IMR-90 (cell line): ENCODE results near the gene KLHDC3. TPM values are rescaled to one million over a fixed set of nuclear protein-coding genes. Genes with fewer than 3 reads are reported as not detected.

Experiments
- ATAC-seq: fragments of 200-7000 bp; cut with Tn5 transposase; 2 replicates; pipeline ENCODE4 v1.9.1; 2020; ENCODE audit warnings: low read depth, mild to moderate bottlenecking, moderate library complexity
- BruUV-seq: library from RNA; stranded (reverse); fragments of 400-500 nt; replicated peaks from 2 replicates; lab custom pipeline; 2021; lab: Mats Ljungman, UMichigan
- CTCF ChIA-PET: fragments of 300-600 bp; formaldehyde crosslinking; extraction: SDS; loops from one replicate; lab custom pipeline; 2021; ENCODE audit warnings: antibody characterized with exemption; lab: Yijun Ruan, JAX
- POLR2A ChIA-PET: fragments of 300-600 bp; sonication (Branson Sonifier 250); formaldehyde crosslinking; loops from one replicate; lab custom pipeline; 2022; ENCODE audit warnings: antibody characterized with exemption; ENCODE audit not compliant: unreplicated experiment; lab: Charles Lee
- DNase-seq: peaks from one replicate; pipeline ENCODE4 v3.0.0; 2013
- H2AFZ ChIP-seq: replicated peaks from 2 replicates; pipeline ENCODE3; 2013; ENCODE audit warnings: low read length, mild to moderate bottlenecking; ENCODE audit not compliant: poor library complexity
- H2AK5ac ChIP-seq: 2 replicates; pipeline ENCODE4 v1.6.1; 2013; ENCODE audit warnings: low read depth, low read length, inconsistent platforms
- H2AK9ac ChIP-seq: replicated peaks from 2 replicates; pipeline ENCODE3; 2013; ENCODE audit warnings: mild to moderate bottlenecking, low read depth, low read length, moderate library complexity; ENCODE audit not compliant: poor library complexity
- H2BK120ac ChIP-seq: 2 replicates; pipeline ENCODE4 v1.6.1; 2013; ENCODE audit warnings: low read depth, low read length, inconsistent platforms
- H2BK15ac ChIP-seq: 3 replicates; pipeline ENCODE4 v1.6.1; 2013; ENCODE audit warnings: low read depth, low read length, inconsistent platforms
- H2BK20ac ChIP-seq: 2 replicates; pipeline ENCODE4 v1.6.1; 2013; ENCODE audit warnings: low read depth, mild to moderate bottlenecking, inconsistent platforms, low read length, moderate library complexity
- H2BK5ac ChIP-seq: 2 replicates; pipeline ENCODE4 v1.6.1; 2013; ENCODE audit warnings: mild to moderate bottlenecking, low read depth, low read length, inconsistent platforms; ENCODE audit not compliant: poor library complexity, severe bottlenecking
- H3K14ac ChIP-seq: replicated peaks from 2 replicates; pipeline ENCODE4 v1.6.1; 2013; ENCODE audit warnings: low read depth, low read length, inconsistent platforms
- H3K18ac ChIP-seq: 2 replicates; pipeline ENCODE4 v1.6.1; 2013; ENCODE audit warnings: low read depth, low read length, control low read depth
- H3K23ac ChIP-seq: 2 replicates; pipeline ENCODE4 v1.6.1; 2013; ENCODE audit warnings: low read depth, low read length, inconsistent platforms
- H3K27ac ChIP-seq: 2 replicates; pipeline ENCODE4 v1.5.1; 2013; ENCODE audit warnings: mild to moderate bottlenecking, control low read depth, low read length; ENCODE audit not compliant: insufficient read depth
- H3K27me3 ChIP-seq: 2 replicates; pipeline ENCODE4 v1.6.1; 2013; ENCODE audit warnings: low read length; ENCODE audit not compliant: control insufficient read depth, insufficient read depth
- H3K36me3 ChIP-seq: 2 replicates; pipeline ENCODE4 v1.6.1; 2013; ENCODE audit warnings: low read length, mixed read lengths; ENCODE audit not compliant: control insufficient read depth, insufficient read depth
- H3K4ac ChIP-seq: 2 replicates; pipeline ENCODE4 v1.6.1; 2013; ENCODE audit warnings: low read depth, low read length, inconsistent platforms
- H3K4me1 ChIP-seq: 2 replicates; pipeline ENCODE4 v1.6.1; 2013; ENCODE audit warnings: low read length, mixed read lengths; ENCODE audit not compliant: control insufficient read depth, insufficient read depth
- H3K4me2 ChIP-seq: 2 replicates; pipeline ENCODE4 v1.6.1; 2013; ENCODE audit warnings: low read depth, mild to moderate bottlenecking, control low read depth, low read length, moderate library complexity
- H3K4me3 ChIP-seq: 2 replicates; pipeline ENCODE4 v1.5.1; 2013; ENCODE audit warnings: low read depth, mild to moderate bottlenecking, control low read depth, low read length, moderate library complexity; ENCODE audit not compliant: insufficient read depth
- H3K56ac ChIP-seq: 2 replicates; pipeline ENCODE4 v1.6.1; 2013; ENCODE audit warnings: low read length, inconsistent platforms; ENCODE audit not compliant: insufficient read depth; ENCODE audit errors: extremely low read depth
- H3K79me1 ChIP-seq, 2 experiments: 2 replicates each; pipeline ENCODE4 v1.6.1; 2013; ENCODE audit warnings: low read length in 2 of 2, inconsistent platforms in 1 of 2, low read depth in 1 of 2
- H3K9ac ChIP-seq: 2 replicates; pipeline ENCODE4 v1.6.1; 2013; ENCODE audit warnings: low read depth, low read length, control low read depth
- H3K9me1 ChIP-seq: 2 replicates; pipeline ENCODE4 v1.6.1; 2013; ENCODE audit warnings: low read length, inconsistent platforms; ENCODE audit not compliant: insufficient read depth
- H3K9me3 ChIP-seq: 2 replicates; pipeline ENCODE4 v1.6.1; 2013; ENCODE audit warnings: low read length; ENCODE audit not compliant: control insufficient read depth, insufficient read depth
- H4K20me1 ChIP-seq: 2 replicates; pipeline ENCODE4 v1.6.1; 2013; ENCODE audit warnings: low read length, inconsistent platforms; ENCODE audit not compliant: insufficient read depth
- H4K5ac ChIP-seq: 2 replicates; pipeline ENCODE4 v1.6.1; 2013; ENCODE audit warnings: mild to moderate bottlenecking, low read depth, low read length, control low read depth
- H4K8ac ChIP-seq, 2 experiments: 2 replicates each; pipeline ENCODE4 v1.6.1; 2013; ENCODE audit warnings: low read depth in 2 of 2, low read length in 2 of 2, control low read depth in 1 of 2, inconsistent platforms in 1 of 2
- H4K91ac ChIP-seq: 2 replicates; pipeline ENCODE4 v1.6.1; 2013; ENCODE audit warnings: low read depth, low read length, inconsistent platforms; ENCODE audit not compliant: insufficient read depth
- BHLHE40 ChIP-seq: fragments of 150-350 bp; IDR thresholded peaks from 2 replicates; pipeline ENCODE4 v1.6.1; 2016; ENCODE audit warnings: mild to moderate bottlenecking, low read depth, low read length
- CHD1 ChIP-seq: IDR thresholded peaks from 2 replicates; pipeline ENCODE4 v1.6.1; 2012; ENCODE audit warnings: low read depth, low read length, improper control_type of control experiment
- ELK1 ChIP-seq: fragments of 150-350 bp; IDR thresholded peaks from 2 replicates; pipeline ENCODE4 v1.6.1; 2016; ENCODE audit warnings: low read depth, mild to moderate bottlenecking, low read length, moderate library complexity, borderline replicate concordance
- FOS ChIP-seq: fragments of 150-350 bp; IDR thresholded peaks from 2 replicates; pipeline ENCODE4 v1.6.1; 2016; ENCODE audit warnings: low read depth, low read length
- MAFK ChIP-seq: IDR thresholded peaks from 2 replicates; pipeline ENCODE4 v1.6.1; 2012; ENCODE audit warnings: low read depth, low read length, improper control_type of control experiment
- MAZ ChIP-seq: IDR thresholded peaks from 2 replicates; pipeline ENCODE4 v1.6.1; 2012; ENCODE audit warnings: low read depth, mild to moderate bottlenecking, low read length, improper control_type of control experiment, moderate library complexity, borderline replicate concordance
- MXI1 ChIP-seq: IDR thresholded peaks from 2 replicates; pipeline ENCODE4 v1.6.1; 2012; ENCODE audit warnings: low read depth, mild to moderate bottlenecking, low read length, moderate library complexity, borderline replicate concordance
- NFE2L2 ChIP-seq: fragments of 150-350 bp; IDR thresholded peaks from 2 replicates; pipeline ENCODE4 v1.6.1; 2016; ENCODE audit warnings: low read depth, mild to moderate bottlenecking, low read length
- POLR2A ChIP-seq: IDR thresholded peaks from 2 replicates; pipeline ENCODE4 v1.6.1; 2012; ENCODE audit warnings: mild to moderate bottlenecking, low read depth, low read length
- RCOR1 ChIP-seq: IDR thresholded peaks from 2 replicates; pipeline ENCODE4 v1.6.1; 2012; ENCODE audit warnings: mild to moderate bottlenecking, low read length, improper control_type of control experiment; ENCODE audit not compliant: insufficient replicate concordance
- RFX5 ChIP-seq: IDR thresholded peaks from 2 replicates; pipeline ENCODE4 v1.8.0; 2012; ENCODE audit warnings: low read depth, mild to moderate bottlenecking, low read length, moderate library complexity
- SMC3 ChIP-seq: fragments of 150-350 bp; IDR thresholded peaks from 2 replicates; pipeline ENCODE4 v1.6.1; 2016; ENCODE audit warnings: low read depth, mild to moderate bottlenecking, antibody characterized with exemption, low read length, moderate library complexity
- USF2 ChIP-seq: fragments of 150-350 bp; IDR thresholded peaks from 2 replicates; pipeline ENCODE4 v1.6.1; 2017; ENCODE audit warnings: mild to moderate bottlenecking, antibody characterized with exemption, low read length, low read depth
- WGBS, 2 experiments: methylation state at CpG; one replicate each; pipeline versions ENCODE4 v1.1.5 to v1.1.7; 2013; ENCODE audit warnings: missing lambda C conversion rate in 2 of 2; ENCODE audit not compliant: insufficient read length in 1 of 2; ENCODE audit errors: extremely low coverage in 2 of 2; 5-methylcytosine and 5-hydroxymethylcytosine counted together
- dilution Hi-C: fragments of 300-500 bp; cut with HindIII; formaldehyde crosslinking; loops from one replicate; pipeline ENCODE4 v1.14.3; 2018; ENCODE audit warnings: low sequenced_read_pairs; ENCODE audit not compliant: unreplicated experiment
- in situ Hi-C: fragments of 300-500 bp; cut with MboI; formaldehyde crosslinking; loops from 3 replicates; pipeline ENCODE4 v1.14.3; 2019; ENCODE audit warnings: low sequenced_read_pairs, inconsistent platforms, mixed read lengths
- intact Hi-C: fragments of 100-400 bp; cut with micrococcal nuclease; formaldehyde crosslinking; loops from 2 replicates; pipeline ENCODE4 v1.10.0; 2022
- polyA plus RNA-seq, 3 experiments: library from polyadenylated mRNA; depleted of rRNA; stranded (reverse); fragments of >200 nt; gene quantifications; 2 replicates each; pipeline ENCODE4 v1.2.3, GENCODE V29; 2012; ENCODE audit warnings: low replicate concordance in 1 of 3
- total RNA-seq: library from RNA; depleted of rRNA; stranded (reverse); fragments of >200 nt; gene quantifications from 2 replicates; pipeline ENCODE4 v1.2.3, GENCODE V29; 2012
- TF ChIP-seq, protein P1 (sequence below): conservative IDR thresholded peaks from 2 replicates; pipeline ENCODE4 v1.5.1; 2012; ENCODE audit warnings: mild to moderate bottlenecking, low read depth, low read length, improper control_type of control experiment

KLHDC3 gene
- total and polyA plus RNA-seq, 2 of the 4 experiments (the other 2 are of a cell fraction): 57.1 to 76.0 TPM

DNA sequence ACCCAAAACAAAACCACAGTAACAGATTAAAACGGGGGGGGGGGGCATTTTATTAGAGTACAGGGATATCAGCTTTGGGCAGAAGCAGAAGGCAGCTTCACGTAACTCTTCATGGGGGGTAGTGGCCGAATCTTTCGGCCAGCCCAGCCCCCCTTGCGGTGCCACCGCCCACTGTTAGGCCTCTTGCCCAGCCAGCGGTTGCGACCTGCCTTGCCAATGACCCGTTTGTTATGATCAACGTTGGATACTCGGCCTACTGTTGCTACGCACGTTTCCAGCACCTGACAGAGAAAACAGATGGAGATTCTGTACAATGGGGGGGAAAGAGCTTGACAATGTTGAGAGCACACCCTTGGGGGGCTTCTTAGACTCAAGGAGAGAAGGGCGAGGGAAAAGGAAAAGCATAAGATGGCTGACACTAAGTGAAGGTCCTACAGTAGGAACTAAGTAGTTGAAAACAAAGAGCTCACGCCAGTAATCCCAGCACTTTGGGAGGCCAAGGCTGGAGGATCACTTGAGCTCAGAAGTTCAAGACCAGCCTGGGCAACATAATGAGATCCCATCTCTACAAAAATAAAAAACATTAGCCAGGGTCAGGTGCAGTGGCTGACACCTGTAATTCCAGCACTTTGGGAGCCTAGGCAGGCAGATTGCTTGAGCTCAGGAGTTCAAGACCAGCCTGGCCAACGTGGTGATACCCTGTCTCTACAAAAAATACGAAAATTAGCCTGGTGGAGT is 40.3 kb downstream of the KLHDC3 start:
- no TSS peak for BruUV-seq
- Histone ChIP-seq H3K36me3 (peaks cover 36% of the 10 kb centered on the region), H4K5ac (peak overlapping the region; percentile 95), H3K4me3 (peak overlapping the region; percentile 16; the same call in 1 of the 2 replicates), H3K27ac (peak overlapping the region; percentile 17; the same call in 1 of the 2 replicates), H3K79me1 (peaks cover 30 to 64% of the 10 kb centered on the region in 2 experiments), H2BK120ac (no peak overlapping the region), H3K23ac (no peak overlapping the region), H3K18ac (no peak overlapping the region), H3K56ac (no peak overlapping the region), H2AK9ac (peak overlapping the region; percentile 92), H3K27me3 (no peaks in the 10 kb centered on the region), H3K9me3 (no peaks in the 10 kb centered on the region), H2BK20ac (no peak overlapping the region), H3K4me1 (peaks cover 20% of the 10 kb centered on the region), H2AK5ac (peak overlapping the region; percentile 92), H2BK5ac (peak overlapping the region; percentile 61), H3K9ac (no peak overlapping the region), H2AFZ (peak overlapping the region; percentile 28), H3K9me1 (peaks cover 21% of the 10 kb centered on the region), H3K14ac (peak overlapping the region; percentile 66; the same call in 1 of the 2 replicates), H3K4me2 (no peak overlapping the region), H4K8ac (peak overlapping the region; percentile 84 to 97), H4K91ac (peak overlapping the region; percentile 41; the same call in 1 of the 2 replicates), H4K20me1 (no peaks in the 10 kb centered on the region), H3K4ac (peak overlapping the region; percentile 51), H2BK15ac (no peak overlapping the region; the same call in 2 of the 3 replicates)
- POLR2A ChIA-PET: interaction anchor here (0.5 to 1.1 kb wide), 5 partner anchors 9 to 302 kb away, joined by 3 to 4 read pairs (median 3); no protein-coding TSS in a partner anchor
- dilution Hi-C loops (no loop called here), in situ Hi-C loops (no loop called here), intact Hi-C loops (loop anchor here (1.0 to 5.0 kb wide), 2 partner anchors 10 to 88 kb away; no protein-coding TSS in a partner anchor)
- WGBS, 2 experiments: 72% methylated on average over 11 of the region's 17 CpGs; no CpG with 5 or more reads in 1 of the 2 experiments
- ATAC-seq (no peak), DNase-seq (no peak)
- CTCF ChIA-PET: no interaction called here
- no peak for TF ChIP-seq BHLHE40
- TF ChIP-seq, protein P1, sequence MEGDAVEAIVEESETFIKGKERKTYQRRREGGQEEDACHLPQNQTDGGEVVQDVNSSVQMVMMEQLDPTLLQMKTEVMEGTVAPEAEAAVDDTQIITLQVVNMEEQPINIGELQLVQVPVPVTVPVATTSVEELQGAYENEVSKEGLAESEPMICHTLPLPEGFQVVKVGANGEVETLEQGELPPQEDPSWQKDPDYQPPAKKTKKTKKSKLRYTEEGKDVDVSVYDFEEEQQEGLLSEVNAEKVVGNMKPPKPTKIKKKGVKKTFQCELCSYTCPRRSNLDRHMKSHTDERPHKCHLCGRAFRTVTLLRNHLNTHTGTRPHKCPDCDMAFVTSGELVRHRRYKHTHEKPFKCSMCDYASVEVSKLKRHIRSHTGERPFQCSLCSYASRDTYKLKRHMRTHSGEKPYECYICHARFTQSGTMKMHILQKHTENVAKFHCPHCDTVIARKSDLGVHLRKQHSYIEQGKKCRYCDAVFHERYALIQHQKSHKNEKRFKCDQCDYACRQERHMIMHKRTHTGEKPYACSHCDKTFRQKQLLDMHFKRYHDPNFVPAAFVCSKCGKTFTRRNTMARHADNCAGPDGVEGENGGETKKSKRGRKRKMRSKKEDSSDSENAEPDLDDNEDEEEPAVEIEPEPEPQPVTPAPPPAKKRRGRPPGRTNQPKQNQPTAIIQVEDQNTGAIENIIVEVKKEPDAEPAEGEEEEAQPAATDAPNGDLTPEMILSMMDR: no peak
- TF ChIP-seq USF2: no peak
- TF ChIP-seq POLR2A: no peak
- TF ChIP-seq CHD1: no peak
- TF ChIP-seq MXI1: no peak
- TF ChIP-seq MAFK: no peak
- no peak for TF ChIP-seq RFX5
- no peak for TF ChIP-seq SMC3
- TF ChIP-seq NFE2L2: no peak
- TF ChIP-seq MAZ: no peak
- no peak for TF ChIP-seq ELK1
- TF ChIP-seq RCOR1: no peak
- no peak for TF ChIP-seq FOS
